OCI-M1 (cell line): Measurements from ENCODE around the gene CD248.
"Not testable (repeated sequence)": the region's sequence is repeated elsewhere in the genome, so short reads cannot be mapped to it uniquely, and the experiment has no call there.

Experiments
- DNase-seq: peaks from one replicate; lab custom pipeline; 2025; lab: John Stamatoyannopoulos, UW

CD248 gene

GRCh38 chr11:66328302-66329144 lies 11.7 kb upstream of the CD248 start:
- peak; percentile 87 for DNase-seq

GRCh38 chr11:66328031-66328301 lies 11.1 kb upstream of the CD248 start:
- DNase-seq = no peak

- no peak for DNase-seq
Observed at GRCh38 chr11:66327171-66328030, 10.6 kb upstream of the CD248 start.

GRCh38 chr11:66326261-66327111 lies 9.6 kb upstream of the CD248 start:
- DNase-seq = no peak

- DNase-seq = no peak
Observed at GRCh38 chr11:66325263-66325671, 8.4 kb upstream of the CD248 start.

GRCh38 chr11:66324664-66325063 lies 7.8 kb upstream of the CD248 start:
- no peak for DNase-seq

GRCh38 chr11:66323684-66324083 lies 6.8 kb upstream of the CD248 start:
- DNase-seq = no peak

- DNase-seq = no peak
Observed at GRCh38 chr11:66322732-66323427, 6.0 kb upstream of the CD248 start.

- DNase-seq = no peak
Observed at GRCh38 chr11:66321606-66322005, 4.8 kb upstream of the CD248 start.

GRCh38 chr11:66320748-66321147 lies 3.9 kb upstream of the CD248 start:
- not testable (repeated sequence) for DNase-seq

GRCh38 chr11:66320289-66320688 lies 3.4 kb upstream of the CD248 start:
- not testable (repeated sequence) for DNase-seq

GRCh38 chr11:66318600-66318970 lies 1.7 kb upstream of the CD248 start:
- no peak for DNase-seq

GRCh38 chr11:66317723-66318599 lies 1.1 kb upstream of the CD248 start:
- peak; percentile 12 for DNase-seq

- no peak for DNase-seq
Observed at GRCh38 chr11:66317322-66317722, 478 bp upstream of the CD248 start.

GRCh38 chr11:66315921-66316811 lies 678 bp downstream of the CD248 start:
- DNase-seq = no peak

GRCh38 chr11:66315498-66315885 lies 1.4 kb downstream of the CD248 start:
- DNase-seq = no peak

GRCh38 chr11:66314561-66315497 lies 2.0 kb downstream of the CD248 start:
- no peak for DNase-seq

GRCh38 chr11:66314186-66314501 lies 2.7 kb downstream of the CD248 start:
- DNase-seq = no peak
